ENCODE data around the gene LYL1.

GRCh38 chr19:13076320-13076719 lies 26.3 kb downstream of the LYL1 start:
- TF ChIP-seq CTCF (IDR thresholded peaks at IDR 0.05; ENCODE audit: low read depth, low read length, missing input control), result no peak
- no peak for TF ChIP-seq SP1 (IDR thresholded peaks at IDR 0.05)
- TF ChIP-seq ZBTB33 (IDR thresholded peaks at IDR 0.05), result no peak
- TF ChIP-seq ATF3 (IDR thresholded peaks at IDR 0.05), result no peak
- TF ChIP-seq YY1 (IDR thresholded peaks at IDR 0.05), result no peak
- TF ChIP-seq HNF4A (conservative IDR thresholded peaks at IDR 0.05), result no peak
- TF ChIP-seq NR2F2 (IDR thresholded peaks at IDR 0.05), result no peak
- TF ChIP-seq RAD21 (IDR thresholded peaks at IDR 0.05), result no peak
- TF ChIP-seq GABPA (IDR thresholded peaks at IDR 0.05 in 1 of 2, conservative IDR thresholded peaks at IDR 0.05 in 1 of 2), result no peak
- no peak for TF ChIP-seq EGR1 (IDR thresholded peaks at IDR 0.05; ENCODE audit: low read depth in 2 of 2)
